ENCODE results near the gene PCDH9. TPM values are rescaled to one million over a fixed set of nuclear protein-coding genes. Genes with fewer than 3 reads are reported as not detected.
"Not testable (repeated sequence)": the region's sequence is repeated elsewhere in the genome, so short reads cannot be mapped to it uniquely, and the experiment has no call there.

PCDH9 gene
- total RNA-seq, 1 experiment from 2014 or later = 5.8 TPM

- CTCF ChIA-PET = no interaction called here
- H3K4me1 ChIP-seq (ENCODE audit: insufficient read depth, low read length, poor library complexity, severe bottlenecking) = no peaks in the 10 kb centered on the region
- H3K36me3 ChIP-seq (ENCODE audit: insufficient read depth, low read length, poor library complexity, severe bottlenecking) = no peaks in the 10 kb centered on the region
- peaks cover 4% of the 10 kb centered on the region for H3K27me3 ChIP-seq (replicated peaks; ENCODE audit: insufficient read depth, low read depth, low read length, poor library complexity)
- H3K4me3 ChIP-seq (ENCODE audit: low read depth, low read length, poor library complexity, severe bottlenecking) = no peak overlapping the region
- BruUV-seq (replicated peaks) = no TSS peak
- no peak overlapping the region for H3K27ac ChIP-seq (ENCODE audit: low read depth, low read length, poor library complexity, severe bottlenecking)
- POLR2A ChIA-PET (ENCODE audit: low non-redundant PET) = no interaction called here
- intact Hi-C loops (cut with micrococcal nuclease; ENCODE audit: unreplicated experiment) = no loop called here
- DNase-seq (ENCODE audit: low spot score) = no peak
- no peaks in the 10 kb centered on the region for H3K9me3 ChIP-seq (ENCODE audit: low read depth, low read length, poor library complexity, severe bottlenecking)
- TF ChIP-seq EZH2 (IDR thresholded peaks at IDR 0.05; ENCODE audit: borderline replicate concordance, low read depth, low read length, poor library complexity, severe bottlenecking) = no peak
- TF ChIP-seq, protein P1, sequence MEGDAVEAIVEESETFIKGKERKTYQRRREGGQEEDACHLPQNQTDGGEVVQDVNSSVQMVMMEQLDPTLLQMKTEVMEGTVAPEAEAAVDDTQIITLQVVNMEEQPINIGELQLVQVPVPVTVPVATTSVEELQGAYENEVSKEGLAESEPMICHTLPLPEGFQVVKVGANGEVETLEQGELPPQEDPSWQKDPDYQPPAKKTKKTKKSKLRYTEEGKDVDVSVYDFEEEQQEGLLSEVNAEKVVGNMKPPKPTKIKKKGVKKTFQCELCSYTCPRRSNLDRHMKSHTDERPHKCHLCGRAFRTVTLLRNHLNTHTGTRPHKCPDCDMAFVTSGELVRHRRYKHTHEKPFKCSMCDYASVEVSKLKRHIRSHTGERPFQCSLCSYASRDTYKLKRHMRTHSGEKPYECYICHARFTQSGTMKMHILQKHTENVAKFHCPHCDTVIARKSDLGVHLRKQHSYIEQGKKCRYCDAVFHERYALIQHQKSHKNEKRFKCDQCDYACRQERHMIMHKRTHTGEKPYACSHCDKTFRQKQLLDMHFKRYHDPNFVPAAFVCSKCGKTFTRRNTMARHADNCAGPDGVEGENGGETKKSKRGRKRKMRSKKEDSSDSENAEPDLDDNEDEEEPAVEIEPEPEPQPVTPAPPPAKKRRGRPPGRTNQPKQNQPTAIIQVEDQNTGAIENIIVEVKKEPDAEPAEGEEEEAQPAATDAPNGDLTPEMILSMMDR (conservative IDR thresholded peaks at IDR 0.05; ENCODE audit: low read depth, low read length) = no peak
Observed at GRCh38 chr13:66774046-66774445, 456.1 kb downstream of the PCDH9 start.

- Histone ChIP-seq H3K4me3 (ENCODE audit: low read depth, low read length, poor library complexity, severe bottlenecking) (no peak overlapping the region), H3K4me1 (ENCODE audit: insufficient read depth, low read length, poor library complexity, severe bottlenecking) (no peaks in the 10 kb centered on the region), H3K36me3 (ENCODE audit: insufficient read depth, low read length, poor library complexity, severe bottlenecking) (no peaks in the 10 kb centered on the region), H3K9me3 (ENCODE audit: low read depth, low read length, poor library complexity, severe bottlenecking) (peaks cover 5% of the 10 kb centered on the region), H3K27me3 (replicated peaks; ENCODE audit: insufficient read depth, low read depth, low read length, poor library complexity) (peaks cover 6% of the 10 kb centered on the region), H3K27ac (ENCODE audit: low read depth, low read length, poor library complexity, severe bottlenecking) (no peak overlapping the region)
- ChIA-PET CTCF (no interaction called here), POLR2A (ENCODE audit: low non-redundant PET) (no interaction called here)
- DNase-seq (ENCODE audit: low spot score) = no peak
- no peak for TF ChIP-seq EZH2 (IDR thresholded peaks at IDR 0.05; ENCODE audit: borderline replicate concordance, low read depth, low read length, poor library complexity, severe bottlenecking)
- TF ChIP-seq, protein P1 (conservative IDR thresholded peaks at IDR 0.05; ENCODE audit: low read depth, low read length) = no peak
- BruUV-seq (replicated peaks) = no TSS peak
- intact Hi-C loops (cut with micrococcal nuclease; ENCODE audit: unreplicated experiment) = no loop called here
Observed at GRCh38 chr13:66765559-66765958, 464.6 kb downstream of the PCDH9 start.

DNA sequence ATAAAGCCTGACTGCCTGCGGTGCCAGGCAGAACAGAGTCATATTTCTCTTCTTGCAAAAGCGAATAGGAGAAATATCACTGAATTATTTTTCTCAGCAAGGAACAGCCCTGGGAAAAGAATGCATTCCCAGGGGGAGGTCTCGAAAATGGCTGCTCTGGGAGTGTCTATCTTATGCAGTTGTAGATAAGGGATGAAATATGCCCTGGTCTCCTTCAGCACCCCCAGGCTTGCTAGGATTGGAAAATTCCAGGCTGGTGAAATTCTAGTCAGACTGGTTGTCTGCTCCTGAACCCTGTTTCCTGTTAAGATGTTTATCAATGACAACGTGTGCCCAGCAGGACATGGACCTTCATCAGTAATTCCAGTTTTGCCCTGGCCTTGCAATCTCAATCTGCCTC is 469.5 kb downstream of the PCDH9 start:
- POLR2A ChIA-PET (ENCODE audit: low non-redundant PET); CTCF ChIA-PET: not testable (repeated sequence)
- peak; percentile 3 for DNase-seq (ENCODE audit: low spot score)

DNA sequence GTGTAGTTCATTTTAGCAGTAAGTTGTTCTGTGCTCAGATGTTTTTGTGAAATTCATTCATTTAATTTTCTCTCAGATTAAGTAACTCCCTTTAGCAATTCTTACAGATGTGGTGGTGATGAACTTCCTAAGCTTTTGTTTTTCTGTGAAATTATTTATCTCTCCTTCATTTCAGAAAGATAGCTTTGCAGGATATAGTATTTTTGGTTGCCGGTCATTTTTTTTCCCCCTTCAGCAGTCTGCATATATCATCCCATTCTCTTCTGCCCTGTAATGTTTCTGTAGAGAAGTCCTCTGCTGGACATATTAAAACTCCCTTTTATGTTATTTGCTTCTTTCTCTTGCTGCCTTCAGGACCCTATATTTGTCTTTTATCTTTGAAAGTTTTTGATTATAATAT is 470.2 kb downstream of the PCDH9 start:
- ChIA-PET CTCF (no interaction called here), POLR2A (ENCODE audit: low non-redundant PET) (no interaction called here)
- Histone ChIP-seq H3K4me1 (ENCODE audit: insufficient read depth, low read length, poor library complexity, severe bottlenecking) (no peaks in the 10 kb centered on the region), H3K27ac (ENCODE audit: low read depth, low read length, poor library complexity, severe bottlenecking) (no peak overlapping the region), H3K4me3 (ENCODE audit: low read depth, low read length, poor library complexity, severe bottlenecking) (no peak overlapping the region), H3K9me3 (ENCODE audit: low read depth, low read length, poor library complexity, severe bottlenecking) (peaks cover 9% of the 10 kb centered on the region), H3K27me3 (replicated peaks; ENCODE audit: insufficient read depth, low read depth, low read length, poor library complexity) (no peaks in the 10 kb centered on the region), H3K36me3 (ENCODE audit: insufficient read depth, low read length, poor library complexity, severe bottlenecking) (no peaks in the 10 kb centered on the region)
- no peak for DNase-seq (ENCODE audit: low spot score)
- intact Hi-C loops (cut with micrococcal nuclease; ENCODE audit: unreplicated experiment) = no loop called here
- no TSS peak for BruUV-seq (replicated peaks)
- TF ChIP-seq, protein P1 (conservative IDR thresholded peaks at IDR 0.05; ENCODE audit: low read depth, low read length) = no peak
- no peak for TF ChIP-seq EZH2 (IDR thresholded peaks at IDR 0.05; ENCODE audit: borderline replicate concordance, low read depth, low read length, poor library complexity, severe bottlenecking)

More for the DNA sequence above, 469.5 kb downstream of the PCDH9 start:
- H3K4me1 ChIP-seq (ENCODE audit: insufficient read depth, low read length, poor library complexity, severe bottlenecking); H3K27me3 ChIP-seq (replicated peaks; ENCODE audit: insufficient read depth, low read depth, low read length, poor library complexity); H3K4me3 ChIP-seq (ENCODE audit: low read depth, low read length, poor library complexity, severe bottlenecking); H3K27ac ChIP-seq (ENCODE audit: low read depth, low read length, poor library complexity, severe bottlenecking); H3K9me3 ChIP-seq (ENCODE audit: low read depth, low read length, poor library complexity, severe bottlenecking); H3K36me3 ChIP-seq (ENCODE audit: insufficient read depth, low read length, poor library complexity, severe bottlenecking); BruUV-seq (replicated peaks); intact Hi-C loops (cut with micrococcal nuclease; ENCODE audit: unreplicated experiment): not testable (repeated sequence)

Measured in A673 (cell line).